GM23338 (cell line): Measurements from ENCODE around the gene VRK3. TPM values are rescaled to one million over a fixed set of nuclear protein-coding genes. Genes with fewer than 3 reads are reported as not detected.

Source experiments
- ATAC-seq: fragments of 200-7000 bp; cut with Tn5 transposase; 3 replicates; pipeline ENCODE4 v1.9.1; 2020
- DNase-seq: peaks from one replicate; pipeline ENCODE4 v3.0.0-alpha.2; 2015; ENCODE audit warnings: low spot score
- H2AFZ ChIP-seq: fragments of 200-600 bp; sonication (generic); 2 replicates; pipeline ENCODE4 v1.8.0; 2016; ENCODE audit warnings: antibody characterized with exemption, mild to moderate bottlenecking, moderate library complexity
- H3F3A ChIP-seq: fragments of 200-600 bp; sonication (generic); replicated peaks from 2 replicates; pipeline ENCODE4 v1.8.0; 2017; ENCODE audit warnings: antibody characterized with exemption, mixed run types, low read depth
- H3K27ac ChIP-seq: fragments of 200-600 bp; sonication (generic); 2 replicates; pipeline ENCODE4 v1.6.1; 2016; ENCODE audit warnings: low read depth
- H3K27me3 ChIP-seq: fragments of 200-600 bp; sonication (generic); 2 replicates; pipeline ENCODE4 v1.8.0; 2016; ENCODE audit warnings: mild to moderate bottlenecking, mixed run types, moderate library complexity; ENCODE audit not compliant: insufficient read depth
- H3K36me3 ChIP-seq: fragments of 200-600 bp; sonication (generic); 2 replicates; pipeline ENCODE4 v1.8.0; 2016; ENCODE audit warnings: mild to moderate bottlenecking; ENCODE audit not compliant: insufficient read depth
- H3K4me1 ChIP-seq: fragments of 200-600 bp; sonication (generic); 2 replicates; pipeline ENCODE4 v1.8.0; 2016; ENCODE audit warnings: mild to moderate bottlenecking, moderate library complexity; ENCODE audit not compliant: insufficient read depth
- H3K4me2 ChIP-seq: fragments of 200-600 bp; sonication (generic); 2 replicates; pipeline ENCODE4 v1.7.1; 2017; ENCODE audit warnings: mixed run types
- H3K4me3 ChIP-seq: fragments of 200-600 bp; sonication (generic); 2 replicates; pipeline ENCODE4 v1.6.1; 2016; ENCODE audit warnings: mixed run types
- H3K79me2 ChIP-seq: fragments of 200-600 bp; sonication (generic); replicated peaks from 2 replicates; pipeline ENCODE4 v1.8.0; 2017; ENCODE audit warnings: mild to moderate bottlenecking; ENCODE audit not compliant: insufficient read depth
- H3K9me2 ChIP-seq: fragments of 200-600 bp; sonication (generic); 2 replicates; pipeline ENCODE4 v1.8.0; 2017; ENCODE audit not compliant: insufficient read depth
- H4K20me1 ChIP-seq: fragments of 200-600 bp; sonication (generic); replicated peaks from 2 replicates; pipeline ENCODE4 v1.8.0; 2017; ENCODE audit warnings: mild to moderate bottlenecking; ENCODE audit not compliant: insufficient read depth
- H3K27ac Mint-ChIP-seq: 2 replicates; pipeline ENCODE4 v1.8.0; 2020; ENCODE audit warnings: inconsistent platforms, mild to moderate bottlenecking, moderate library complexity, mixed read lengths
- H3K27me3 Mint-ChIP-seq: 3 replicates; pipeline ENCODE4 v1.8.0; 2022; ENCODE audit warnings: low read depth, mild to moderate bottlenecking, moderate library complexity, mixed read lengths, inconsistent platforms; ENCODE audit not compliant: insufficient read depth, poor library complexity
- H3K36me3 Mint-ChIP-seq: 3 replicates; pipeline ENCODE4 v1.8.0; 2021; ENCODE audit warnings: low read depth, mild to moderate bottlenecking, inconsistent platforms, moderate library complexity, mixed read lengths
- H3K4me1 Mint-ChIP-seq: 3 replicates; pipeline ENCODE4 v1.8.0; 2020; ENCODE audit warnings: mild to moderate bottlenecking, inconsistent platforms, mixed read lengths
- H3K4me3 Mint-ChIP-seq: 3 replicates; pipeline ENCODE4 v1.8.0; 2021; ENCODE audit warnings: moderate library complexity, mild to moderate bottlenecking, inconsistent platforms, mixed read lengths
- H3K9me3 Mint-ChIP-seq: 3 replicates; pipeline ENCODE4 v1.8.0; 2020; ENCODE audit warnings: moderate library complexity, mild to moderate bottlenecking, inconsistent platforms, mixed read lengths
- CTCF ChIP-seq, 2 experiments: fragments of 200-600 bp in 1 of 2; sonication (generic) in 1 of 2; conservative IDR thresholded peaks; 2 replicates each; pipeline versions ENCODE4 v1.5.1 to v1.6.1; 2016 to 2017; ENCODE audit warnings: antibody characterized with exemption in 2 of 2, low read depth in 2 of 2, mild to moderate bottlenecking in 2 of 2, moderate library complexity in 1 of 2
- ETS1 ChIP-seq: IDR thresholded peaks from 2 replicates; pipeline ENCODE4 v1.6.1; 2016; ENCODE audit warnings: antibody characterized with exemption
- EZH2 ChIP-seq: fragments of 200-600 bp; sonication (generic); IDR thresholded peaks from one replicate; pipeline ENCODE4 v1.8.0; 2017; ENCODE audit warnings: antibody characterized with exemption, mild to moderate bottlenecking, low read depth; ENCODE audit not compliant: unreplicated experiment
- EZH2phosphoT487 ChIP-seq: fragments of 200-600 bp; sonication (generic); IDR thresholded peaks from one replicate; pipeline ENCODE4 v1.8.1; 2018; ENCODE audit warnings: antibody characterized with exemption; ENCODE audit not compliant: unreplicated experiment
- REST ChIP-seq: IDR thresholded peaks from one replicate; pipeline ENCODE4 v1.6.1; 2018; ENCODE audit warnings: antibody characterized with exemption; ENCODE audit not compliant: unreplicated experiment
- STAT1 ChIP-seq: IDR thresholded peaks from one replicate; pipeline ENCODE4 v1.6.1; 2016; ENCODE audit warnings: antibody characterized with exemption; ENCODE audit not compliant: unreplicated experiment
- ZNF114 ChIP-seq: fragments of 250-450 bp; sonication (Bioruptor Pico); IDR thresholded peaks from 2 replicates; pipeline ENCODE4 v1.5.0; 2020; ENCODE audit warnings: mild to moderate bottlenecking, moderate library complexity
- ZNF331 ChIP-seq: fragments of 250-450 bp; sonication (Bioruptor Pico); IDR thresholded peaks from 2 replicates; pipeline ENCODE4 v1.5.0; 2020; ENCODE audit warnings: low read depth, mild to moderate bottlenecking, moderate library complexity
- polyA plus RNA-seq: library from polyadenylated mRNA; unstranded; fragments of >200 nt; fragmentation: Nextera tagmentation; extraction: Ambion mirVana; gene quantifications from 2 replicates; pipeline ENCODE4 v1.2.1, GENCODE V29; 2016
- total RNA-seq: library from RNA; depleted of rRNA; stranded (reverse); fragments of >200 nt; shearing (Covaris generic); gene quantifications from 2 replicates; pipeline ENCODE4 v1.2.3, GENCODE V29; 2014

Gene VRK3
- total and polyA plus RNA-seq, 2 experiments from 2014 or later: 17.4 to 29.1 TPM

GRCh38 chr19:50050406-50051227, 25.4 kb upstream of the VRK3 start:
- TF ChIP-seq EZH2: no peak
- no peak for TF ChIP-seq ZNF331 (CRISPR knock-in tag)
- no peak for TF ChIP-seq ETS1
- no peak for TF ChIP-seq CTCF (conservative IDR thresholded peaks at IDR 0.05; ENCODE audit: low read depth in 2 of 2)
- no peak for TF ChIP-seq ZNF114 (CRISPR knock-in tag)
- TF ChIP-seq STAT1: no peak
- TF ChIP-seq REST: no peak
- TF ChIP-seq EZH2phosphoT487: no peak
- Histone ChIP-seq H4K20me1 (no peaks in the 10 kb centered on the region), H3K4me2 (peak overlapping the region; percentile 87), H3K4me3 (peak overlapping the region; percentile 73), H3K79me2 (no peaks in the 10 kb centered on the region), H3F3A (no peaks in the 10 kb centered on the region; the same call in 1 of the 2 replicates), H3K9me2 (no peaks in the 10 kb centered on the region), H3K27ac (no peak overlapping the region), H3K27me3 (no peaks in the 10 kb centered on the region), H3K4me1 (no peaks in the 10 kb centered on the region), H3K36me3 (peaks cover 15% of the 10 kb centered on the region), H2AFZ (peak overlapping the region; percentile 89)
- peak; percentile 49 for ATAC-seq
- H3K4me3 Mint-ChIP-seq: no peak overlapping the region
- peaks cover 57% of the 10 kb centered on the region for H3K36me3 Mint-ChIP-seq
- DNase-seq: peak; percentile 89
- peaks cover 96% of the 10 kb centered on the region for H3K9me3 Mint-ChIP-seq
- peaks cover 5% of the 10 kb centered on the region for H3K27me3 Mint-ChIP-seq
- no peaks in the 10 kb centered on the region for H3K4me1 Mint-ChIP-seq
- H3K27ac Mint-ChIP-seq: no peak overlapping the region
